OCI-LY1 (cell line): ENCODE results near the gene NAA40.

Experiments used
- H2AFZ ChIP-seq: fragments of 200-600 bp; sonication (generic), shearing (Covaris generic); 2 replicates; pipeline ENCODE4 v1.6.0; 2014; ENCODE audit warnings: antibody characterized with exemption, mild to moderate bottlenecking, low read length
- H3F3A ChIP-seq: fragments of 200-600 bp; sonication (generic), shearing (Covaris generic); 2 replicates; pipeline ENCODE4 v1.6.0; 2014; ENCODE audit warnings: mild to moderate bottlenecking, antibody characterized with exemption, low read length, moderate library complexity; ENCODE audit not compliant: insufficient read depth
- H3K27ac ChIP-seq: fragments of 200-600 bp; sonication (generic); 2 replicates; pipeline ENCODE4 v1.5.1; 2014; ENCODE audit warnings: low read length, mixed run types, mild to moderate bottlenecking, low read depth; ENCODE audit not compliant: poor library complexity, severe bottlenecking
- H3K27me3 ChIP-seq: fragments of 200-600 bp; sonication (generic); 2 replicates; pipeline ENCODE4 v1.6.0; 2014; ENCODE audit warnings: antibody characterized with exemption, mild to moderate bottlenecking, low read length, moderate library complexity; ENCODE audit not compliant: insufficient read depth
- H3K36me3 ChIP-seq: fragments of 200-600 bp; sonication (generic); 2 replicates; pipeline ENCODE4 v1.6.1; 2014; ENCODE audit warnings: mild to moderate bottlenecking, antibody characterized with exemption, low read length, moderate library complexity, mixed read lengths; ENCODE audit not compliant: insufficient read depth
- H3K4me1 ChIP-seq: fragments of 200-600 bp; sonication (generic); 2 replicates; pipeline ENCODE4 v1.5.1; 2014; ENCODE audit warnings: mild to moderate bottlenecking, low read length, moderate library complexity; ENCODE audit not compliant: insufficient read depth, severe bottlenecking
- H3K4me2 ChIP-seq: fragments of 200-600 bp; sonication (generic), shearing (Covaris generic); 2 replicates; pipeline ENCODE4 v1.6.1; 2014; ENCODE audit warnings: low read length
- H3K4me3 ChIP-seq: fragments of 200-600 bp; sonication (generic); 2 replicates; pipeline ENCODE4 v1.5.1; 2014; ENCODE audit warnings: low read length, low read depth, mild to moderate bottlenecking, mixed read lengths; ENCODE audit not compliant: poor library complexity, severe bottlenecking
- H3K79me2 ChIP-seq: fragments of 200-600 bp; shearing (Covaris generic); 2 replicates; pipeline ENCODE4 v1.6.1; 2016; ENCODE audit warnings: mixed run types, low read length, mixed read lengths; ENCODE audit not compliant: insufficient read depth
- H3K9ac ChIP-seq: fragments of 200-600 bp; sonication (generic), shearing (Covaris generic); 2 replicates; pipeline ENCODE4 v1.6.1; 2014; ENCODE audit warnings: mild to moderate bottlenecking, low read length, mixed read lengths
- H3K9me2 ChIP-seq: fragments of 200-600 bp; sonication (generic), shearing (Covaris generic); 2 replicates; pipeline ENCODE4 v1.6.1; 2014; ENCODE audit warnings: low read depth, mild to moderate bottlenecking, low read length, mixed read lengths
- H3K9me3 ChIP-seq: fragments of 200-600 bp; shearing (Covaris generic); 2 replicates; pipeline ENCODE4 v1.6.1; 2014; ENCODE audit warnings: low read length, mixed read lengths
- H4K20me1 ChIP-seq: fragments of 200-600 bp; sonication (generic), shearing (Covaris generic); 2 replicates; pipeline ENCODE4 v1.6.0; 2016; ENCODE audit warnings: mild to moderate bottlenecking, low read length; ENCODE audit not compliant: insufficient read depth
- CTCF ChIP-seq: fragments of 200-600 bp; sonication (generic), shearing (Covaris generic); IDR thresholded peaks from 2 replicates; pipeline ENCODE4 v1.5.1; 2017; ENCODE audit warnings: mild to moderate bottlenecking, antibody characterized with exemption, low read length, moderate library complexity, mixed read lengths
- EZH2 ChIP-seq: fragments of 200-600 bp; sonication (generic), shearing (Covaris generic); IDR thresholded peaks from 2 replicates; pipeline ENCODE4 v1.8.0; 2017; ENCODE audit warnings: borderline replicate concordance, mixed run types, mild to moderate bottlenecking, antibody characterized with exemption, low read length, moderate library complexity, mixed read lengths

NAA40 gene

GRCh38 chr11:63938479-63939396 lies at the start of gene NAA40:
NAA40 (plus strand) TSS chr11:63939002; CDS start chr11:63939097, 95 bp downstream.
- Histone ChIP-seq H3K36me3 (peaks cover 14% of the 10 kb centered on the region; the same call in 1 of the 2 replicates), H3K4me2 (peak within 1 kb of the TSS; percentile 100), H3F3A (no peaks in the 10 kb centered on the region), H3K9me2 (no peaks in the 10 kb centered on the region), H3K9ac (peak within 1 kb of the TSS; percentile 95), H3K4me3 (peak within 1 kb of the TSS; percentile 96), H3K27me3 (no peaks in the 10 kb centered on the region), H3K27ac (peak within 1 kb of the TSS; percentile 75), H2AFZ (peak within 1 kb of the TSS; percentile 88), H4K20me1 (no peaks in the 10 kb centered on the region), H3K4me1 (peaks cover 29% of the 10 kb centered on the region), H3K79me2 (peaks cover 19% of the 10 kb centered on the region), H3K9me3 (no peaks in the 10 kb centered on the region)
- TF ChIP-seq CTCF = no peak
- no peak for TF ChIP-seq EZH2

DNA sequence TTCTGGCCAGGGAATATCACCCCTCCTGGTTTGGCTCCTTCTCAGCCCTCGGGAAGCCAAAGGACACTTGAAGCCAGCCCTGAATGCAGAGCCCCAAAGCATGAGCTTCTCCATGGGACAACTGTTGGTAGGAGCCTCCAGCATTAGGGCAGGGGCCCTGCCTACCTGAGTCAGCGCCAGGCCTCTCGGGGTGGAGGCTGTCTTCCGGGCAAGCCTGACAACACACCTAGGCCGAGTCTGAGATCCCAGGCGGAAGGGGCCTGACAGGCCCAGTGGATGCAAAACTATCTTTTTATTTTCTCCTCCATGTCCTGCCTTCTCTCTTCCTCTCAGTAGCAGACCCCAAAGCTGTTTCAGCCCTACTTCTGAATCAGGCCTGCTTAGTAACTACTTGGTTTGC lies 49.5 kb upstream of the NAA40 start:
- Histone ChIP-seq H3F3A (no peaks in the 10 kb centered on the region), H2AFZ (no peak overlapping the region), H3K36me3 (peaks cover 11% of the 10 kb centered on the region), H3K9ac (no peak overlapping the region), H3K4me2 (no peak overlapping the region), H3K9me2 (no peaks in the 10 kb centered on the region), H4K20me1 (no peaks in the 10 kb centered on the region), H3K27ac (no peak overlapping the region), H3K4me3 (no peak overlapping the region), H3K79me2 (peaks cover 3% of the 10 kb centered on the region; the same call in 1 of the 2 replicates), H3K27me3 (no peaks in the 10 kb centered on the region), H3K4me1 (peaks cover 24% of the 10 kb centered on the region), H3K9me3 (no peaks in the 10 kb centered on the region)
- TF ChIP-seq EZH2 = no peak
- TF ChIP-seq CTCF = no peak

DNA sequence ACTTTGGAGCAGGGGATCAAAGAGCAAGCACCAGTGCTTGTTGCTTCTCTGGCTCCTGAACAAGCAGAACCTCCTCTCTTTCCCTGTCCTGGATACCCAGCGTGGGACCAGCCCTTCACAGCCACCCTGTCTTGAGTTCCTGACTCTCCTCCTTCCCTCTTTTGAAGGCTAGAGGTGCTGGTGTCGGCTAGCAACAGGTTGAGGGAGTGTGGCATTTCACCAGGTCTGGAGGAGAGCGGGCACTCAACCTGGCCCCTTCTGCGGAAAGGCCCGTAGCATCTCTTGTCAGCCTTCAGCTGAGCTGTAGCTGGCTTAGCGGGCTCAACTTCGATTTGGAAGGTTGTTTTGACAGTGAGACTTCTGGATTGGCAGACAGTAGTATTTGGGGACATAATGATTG lies 48.4 kb upstream of the NAA40 start:
- Histone ChIP-seq H3K27ac (no peak overlapping the region), H3K27me3 (no peaks in the 10 kb centered on the region), H3K4me2 (no peak overlapping the region), H3F3A (no peaks in the 10 kb centered on the region), H3K4me1 (peaks cover 24% of the 10 kb centered on the region), H3K9ac (no peak overlapping the region), H2AFZ (no peak overlapping the region), H3K9me2 (no peaks in the 10 kb centered on the region), H3K79me2 (peaks cover 3% of the 10 kb centered on the region; the same call in 1 of the 2 replicates), H4K20me1 (no peaks in the 10 kb centered on the region), H3K36me3 (peaks cover 18% of the 10 kb centered on the region), H3K4me3 (no peak overlapping the region), H3K9me3 (no peaks in the 10 kb centered on the region)
- TF ChIP-seq CTCF (no peak), EZH2 (no peak)
